ENCODE data around the gene RIMS4. TPM values are rescaled to one million over a fixed set of nuclear protein-coding genes. Genes with fewer than 3 reads are reported as not detected.

RIMS4 gene
- total RNA-seq, 2 donors from 2014 or later: 1.0 to 61.9 TPM

DNA sequence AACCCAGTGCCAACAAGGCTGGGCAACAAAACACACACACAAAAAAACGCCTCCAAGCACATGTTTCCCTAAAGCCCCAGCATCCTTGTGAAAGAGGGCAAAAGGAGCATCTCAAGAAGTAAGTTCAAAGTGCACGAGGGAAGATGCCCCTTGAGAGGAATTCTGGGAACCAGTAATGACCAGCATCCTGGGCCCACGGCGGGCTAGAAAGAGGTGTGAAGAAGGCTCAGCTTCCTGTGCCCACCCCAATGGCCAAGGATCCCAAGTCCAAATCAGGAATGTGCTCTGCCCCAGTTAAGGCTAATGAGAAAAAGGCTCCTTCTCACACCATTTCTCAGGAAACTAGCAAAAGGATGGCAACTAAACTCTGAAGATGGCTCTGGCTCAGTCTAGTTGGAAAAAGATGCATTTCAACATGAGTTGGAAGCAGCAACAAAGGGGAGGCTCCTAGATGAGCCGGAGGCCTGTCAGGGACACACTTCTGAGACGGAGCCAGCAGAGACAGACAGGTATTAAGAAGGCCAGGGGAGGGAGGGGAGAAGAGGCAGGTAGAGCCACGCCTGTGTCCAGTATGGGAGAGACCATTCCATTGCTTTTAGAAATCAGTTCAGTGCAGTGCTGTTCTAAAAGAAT is 3.2 kb downstream of the RIMS4 start:
- H3K4me3 ChIP-seq: no peak overlapping the region
- TF ChIP-seq, protein P1, sequence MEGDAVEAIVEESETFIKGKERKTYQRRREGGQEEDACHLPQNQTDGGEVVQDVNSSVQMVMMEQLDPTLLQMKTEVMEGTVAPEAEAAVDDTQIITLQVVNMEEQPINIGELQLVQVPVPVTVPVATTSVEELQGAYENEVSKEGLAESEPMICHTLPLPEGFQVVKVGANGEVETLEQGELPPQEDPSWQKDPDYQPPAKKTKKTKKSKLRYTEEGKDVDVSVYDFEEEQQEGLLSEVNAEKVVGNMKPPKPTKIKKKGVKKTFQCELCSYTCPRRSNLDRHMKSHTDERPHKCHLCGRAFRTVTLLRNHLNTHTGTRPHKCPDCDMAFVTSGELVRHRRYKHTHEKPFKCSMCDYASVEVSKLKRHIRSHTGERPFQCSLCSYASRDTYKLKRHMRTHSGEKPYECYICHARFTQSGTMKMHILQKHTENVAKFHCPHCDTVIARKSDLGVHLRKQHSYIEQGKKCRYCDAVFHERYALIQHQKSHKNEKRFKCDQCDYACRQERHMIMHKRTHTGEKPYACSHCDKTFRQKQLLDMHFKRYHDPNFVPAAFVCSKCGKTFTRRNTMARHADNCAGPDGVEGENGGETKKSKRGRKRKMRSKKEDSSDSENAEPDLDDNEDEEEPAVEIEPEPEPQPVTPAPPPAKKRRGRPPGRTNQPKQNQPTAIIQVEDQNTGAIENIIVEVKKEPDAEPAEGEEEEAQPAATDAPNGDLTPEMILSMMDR (IDR thresholded peaks at IDR 0.05): no peak
- TF ChIP-seq POLR2A (IDR thresholded peaks at IDR 0.05): no peak
- TF ChIP-seq POLR2AphosphoS5 (IDR thresholded peaks at IDR 0.05): no peak
- intact Hi-C loops (cut with DNase I): loop anchor here (5.0 kb wide), 2 partner anchors 50 to 60 kb away; partner anchors contain the start of gene KCNK15
- H3K27ac ChIP-seq: no peak overlapping the region
- no peaks in the 10 kb centered on the region for H3K4me1 ChIP-seq (replicated peaks)
- no peak for DNase-seq (ENCODE audit: low spot score)
- no peaks in the 10 kb centered on the region for H3K9me3 ChIP-seq
- WGBS: 61% methylated on average over 6 of the region's 7 CpGs
- peaks cover 8% of the 10 kb centered on the region for H3K27me3 ChIP-seq (replicated peaks; ENCODE audit: insufficient read depth)
- no peaks in the 10 kb centered on the region for H3K36me3 ChIP-seq

DNA sequence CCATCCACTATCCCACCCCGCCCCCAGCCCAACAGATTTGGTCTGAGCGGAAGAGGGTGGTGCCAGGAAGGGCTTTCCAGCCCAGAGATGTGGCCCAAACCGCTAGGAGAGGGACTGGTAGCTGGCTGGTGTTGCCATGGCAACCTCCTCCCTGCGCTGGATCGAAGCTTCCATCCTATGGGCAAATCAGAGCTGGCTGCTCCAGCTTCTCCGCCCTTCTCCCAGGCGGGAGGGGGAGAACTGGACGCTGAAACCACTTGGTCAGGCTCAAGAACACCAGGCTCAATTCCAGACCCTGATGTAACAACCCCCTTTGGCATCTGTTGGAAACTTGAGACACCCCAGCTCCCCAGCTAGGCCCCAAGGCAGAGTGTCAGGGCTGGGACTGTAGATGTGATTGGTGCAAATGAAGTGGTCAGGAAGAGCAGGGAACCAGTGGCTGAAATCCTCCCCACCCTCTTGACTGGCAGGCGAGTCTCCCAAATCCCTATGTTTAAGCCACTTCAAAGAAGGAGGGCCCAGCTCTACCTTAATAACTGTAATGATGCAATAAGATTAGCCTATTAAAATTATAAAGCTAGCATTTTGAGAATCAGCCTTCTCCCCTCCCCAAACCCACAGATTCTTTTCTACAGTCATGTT is 4.2 kb downstream of the RIMS4 start:
- WGBS: 24% methylated on average over 9 of the region's 9 CpGs
- Histone ChIP-seq H3K27me3 (replicated peaks; ENCODE audit: insufficient read depth) (peaks cover 8% of the 10 kb centered on the region), H3K4me3 (no peak overlapping the region), H3K4me1 (replicated peaks) (no peaks in the 10 kb centered on the region), H3K36me3 (no peaks in the 10 kb centered on the region), H3K27ac (no peak overlapping the region), H3K9me3 (no peaks in the 10 kb centered on the region)
- TF ChIP-seq, protein P1 (IDR thresholded peaks at IDR 0.05): no peak
- TF ChIP-seq POLR2A (IDR thresholded peaks at IDR 0.05): no peak
- no peak for TF ChIP-seq POLR2AphosphoS5 (IDR thresholded peaks at IDR 0.05)
- no peak for DNase-seq (ENCODE audit: low spot score)
- intact Hi-C loops (cut with DNase I): loop anchor here (5.0 kb wide), 2 partner anchors 51 to 59 kb away; partner anchors contain the start of gene KCNK15

GRCh38 chr20:44805335-44805978 is 4.9 kb downstream of the RIMS4 start:
- H3K27me3 ChIP-seq (replicated peaks; ENCODE audit: insufficient read depth): peaks cover 8% of the 10 kb centered on the region

GRCh38 chr20:44803383-44803941 is 6.9 kb downstream of the RIMS4 start:
- TF ChIP-seq, protein P1 (IDR thresholded peaks at IDR 0.05): no peak
- no peak for TF ChIP-seq POLR2A (IDR thresholded peaks at IDR 0.05)
- TF ChIP-seq POLR2AphosphoS5 (IDR thresholded peaks at IDR 0.05): no peak
- no peak for DNase-seq (ENCODE audit: low spot score)
- Histone ChIP-seq H3K27me3 (replicated peaks; ENCODE audit: insufficient read depth) (peaks cover 1% of the 10 kb centered on the region), H3K4me1 (replicated peaks) (no peaks in the 10 kb centered on the region), H3K27ac (no peak overlapping the region), H3K36me3 (no peaks in the 10 kb centered on the region), H3K9me3 (no peaks in the 10 kb centered on the region), H3K4me3 (no peak overlapping the region)
- intact Hi-C loops (cut with DNase I): no loop called here
- WGBS: 48% methylated on average over 9 of the region's 9 CpGs

More at GRCh38 chr20:44805335-44805978, 4.9 kb downstream of the RIMS4 start:
- DNase-seq (ENCODE audit: low spot score): no peak
- TF ChIP-seq POLR2AphosphoS5 (IDR thresholded peaks at IDR 0.05) (no peak), POLR2A (IDR thresholded peaks at IDR 0.05) (no peak)
- TF ChIP-seq, protein P1 (IDR thresholded peaks at IDR 0.05): no peak
- Histone ChIP-seq H3K4me1 (replicated peaks) (no peaks in the 10 kb centered on the region), H3K9me3 (no peaks in the 10 kb centered on the region), H3K4me3 (no peak overlapping the region), H3K27ac (no peak overlapping the region), H3K36me3 (no peaks in the 10 kb centered on the region)
- intact Hi-C loops (cut with DNase I): loop anchor here (5.0 kb wide), 2 partner anchors 52 to 58 kb away; partner anchors contain the start of gene KCNK15
- WGBS: 39% methylated on average over 9 of the region's 9 CpGs

Measured in prostate gland (tissue), 2 donors.